ENCODE measurements around the gene LZTR1.

The LZTR1 gene

GRCh38 chr22:20985720-20986119 is 3.6 kb downstream of the LZTR1 start:
- Histone ChIP-seq H3K4me1 (ENCODE audit: control insufficient read depth in 2 of 2, insufficient read depth in 1 of 2, low read depth in 1 of 2, low read length in 2 of 2) (peaks cover 8 to 9% of the 10 kb centered on the region in 2 donors), H3K18ac (ENCODE audit: low read length) (no peak overlapping the region), H2AFZ (ENCODE audit: low read length) (no peak overlapping the region), H3K14ac (ENCODE audit: low read length) (no peak overlapping the region), H2BK15ac (ENCODE audit: low read length) (no peak overlapping the region), H3K79me1 (ENCODE audit: low read depth, low read length) (peaks cover 8% of the 10 kb centered on the region), H3K9ac (ENCODE audit: low read depth, low read length, poor library complexity) (no peak overlapping the region), H3K27ac (replicated peaks; ENCODE audit: low read length) (no peak overlapping the region), H3K36me3 (replicated peaks in 1 of 2; ENCODE audit: control insufficient read depth in 2 of 2, insufficient read depth in 2 of 2, low read length in 2 of 2) (peaks cover 14 to 44% of the 10 kb centered on the region in 2 donors), H2BK5ac (ENCODE audit: low read length) (no peak overlapping the region), H3K4me3 (ENCODE audit: low read length in 2 of 2) (no peak overlapping the region), H3K4ac (ENCODE audit: low read length) (no peak overlapping the region), H3K23ac (ENCODE audit: low read depth, low read length, poor library complexity) (no peak overlapping the region), H2BK120ac (ENCODE audit: low read depth, low read length) (no peak overlapping the region), H3K4me2 (ENCODE audit: insufficient read depth, low read length, poor library complexity, severe bottlenecking) (no peak overlapping the region), H2BK12ac (ENCODE audit: low read length) (no peak overlapping the region), H3K27me3 (ENCODE audit: control insufficient read depth in 3 of 3, insufficient read depth in 3 of 3, low read depth in 1 of 3, low read length in 3 of 3) (no peaks in the 10 kb centered on the region), H2AK5ac (ENCODE audit: low read depth, low read length) (no peak overlapping the region), H3K9me3 (replicated peaks in 1 of 2; ENCODE audit: control insufficient read depth in 2 of 2, insufficient read depth in 1 of 2, low read depth in 1 of 2, low read length in 2 of 2) (no peaks in the 10 kb centered on the region), H4K91ac (ENCODE audit: low read depth, low read length, poor library complexity) (peak overlapping the region; percentile 35), H4K8ac (ENCODE audit: low read depth, low read length) (no peak overlapping the region)
- WGBS, 2 donors (ENCODE audit: extremely low coverage in 2 of 2, insufficient read length in 2 of 2, insufficient replicate concordance in 1 of 2), result no CpG with 5 or more reads among the region's 7 CpGs
- DNase-seq (ENCODE audit: low spot score), result no peak

- no peak overlapping the region for H3K23ac ChIP-seq (ENCODE audit: low read depth, low read length, poor library complexity)
- H2BK15ac ChIP-seq (ENCODE audit: low read length), result no peak overlapping the region
- no peak overlapping the region for H3K4me2 ChIP-seq (ENCODE audit: insufficient read depth, low read length, poor library complexity, severe bottlenecking)
- H3K79me1 ChIP-seq (ENCODE audit: low read depth, low read length), result peaks cover 8% of the 10 kb centered on the region
- H3K18ac ChIP-seq (ENCODE audit: low read length), result no peak overlapping the region
- no peak overlapping the region for H3K27ac ChIP-seq (replicated peaks; ENCODE audit: low read length)
- no peak overlapping the region for H2AK5ac ChIP-seq (ENCODE audit: low read depth, low read length)
- H2AFZ ChIP-seq (ENCODE audit: low read length), result no peak overlapping the region
- peaks cover 3 to 7% of the 10 kb centered on the region in 2 donors for H3K4me1 ChIP-seq (ENCODE audit: control insufficient read depth in 2 of 2, insufficient read depth in 1 of 2, low read depth in 1 of 2, low read length in 2 of 2)
- H4K91ac ChIP-seq (ENCODE audit: low read depth, low read length, poor library complexity), result no peak overlapping the region
- no peak overlapping the region for H2BK5ac ChIP-seq (ENCODE audit: low read length)
- H2BK12ac ChIP-seq (ENCODE audit: low read length), result no peak overlapping the region
- peaks cover 18 to 50% of the 10 kb centered on the region in 2 donors for H3K36me3 ChIP-seq (replicated peaks in 1 of 2; ENCODE audit: control insufficient read depth in 2 of 2, insufficient read depth in 2 of 2, low read length in 2 of 2)
- no peak overlapping the region for H2BK120ac ChIP-seq (ENCODE audit: low read depth, low read length)
- whole genome bisulfite sequencing, 2 donors (ENCODE audit: extremely low coverage in 2 of 2, insufficient read length in 2 of 2, insufficient replicate concordance in 1 of 2), result 100% methylated on average over 1 of the region's 1 CpG; no CpG with 5 or more reads in 1 of the 2 donors
- H3K4me3 ChIP-seq (ENCODE audit: low read length in 2 of 2), result no peak overlapping the region
- no peak overlapping the region for H3K9ac ChIP-seq (ENCODE audit: low read depth, low read length, poor library complexity)
- no peak overlapping the region for H3K14ac ChIP-seq (ENCODE audit: low read length)
- H3K9me3 ChIP-seq (replicated peaks in 1 of 2; ENCODE audit: control insufficient read depth in 2 of 2, insufficient read depth in 1 of 2, low read depth in 1 of 2, low read length in 2 of 2), result no peaks in the 10 kb centered on the region
- no peaks in the 10 kb centered on the region for H3K27me3 ChIP-seq (ENCODE audit: control insufficient read depth in 3 of 3, insufficient read depth in 3 of 3, low read depth in 1 of 3, low read length in 3 of 3)
- H4K8ac ChIP-seq (ENCODE audit: low read depth, low read length), result no peak overlapping the region
- DNase-seq (ENCODE audit: low spot score), result no peak
- no peak overlapping the region for H3K4ac ChIP-seq (ENCODE audit: low read length)
Measured at GRCh38 chr22:20986365-20986764, 4.3 kb downstream of the LZTR1 start.

DNA sequence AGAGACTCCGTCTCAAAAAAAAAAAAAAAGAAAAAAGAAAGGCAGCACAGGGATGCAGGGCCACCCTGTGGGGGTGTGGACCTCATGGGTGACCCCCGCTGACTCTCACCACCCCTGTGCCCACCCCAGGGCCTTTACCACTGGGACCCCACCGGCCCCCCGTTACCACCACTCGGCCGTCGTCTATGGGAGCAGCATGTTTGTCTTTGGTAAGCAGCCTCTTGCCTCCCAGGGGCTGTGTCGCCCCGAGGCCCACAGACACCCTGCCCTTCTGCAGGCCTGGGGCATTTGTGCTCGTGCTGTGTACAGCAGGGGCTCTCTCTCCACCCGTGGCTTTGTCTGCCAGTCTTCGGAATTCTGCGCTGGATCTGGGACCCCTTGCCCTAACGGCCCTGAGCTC is 5.3 kb downstream of the LZTR1 start:
- Histone ChIP-seq H2BK15ac (ENCODE audit: low read length) (no peak overlapping the region), H3K4me1 (ENCODE audit: control insufficient read depth in 2 of 2, insufficient read depth in 1 of 2, low read depth in 1 of 2, low read length in 2 of 2) (peaks cover 0 to 5% of the 10 kb centered on the region in 2 donors), H2AFZ (ENCODE audit: low read length) (no peak overlapping the region), H3K9ac (ENCODE audit: low read depth, low read length, poor library complexity) (no peak overlapping the region), H3K4me3 (ENCODE audit: low read length in 2 of 2) (no peak overlapping the region), H3K14ac (ENCODE audit: low read length) (no peak overlapping the region), H2AK5ac (ENCODE audit: low read depth, low read length) (no peak overlapping the region), H3K36me3 (replicated peaks in 1 of 2; ENCODE audit: control insufficient read depth in 2 of 2, insufficient read depth in 2 of 2, low read length in 2 of 2) (peaks cover 27 to 60% of the 10 kb centered on the region in 2 donors), H3K23ac (ENCODE audit: low read depth, low read length, poor library complexity) (peak overlapping the region; percentile 10), H3K27me3 (ENCODE audit: control insufficient read depth in 3 of 3, insufficient read depth in 3 of 3, low read depth in 1 of 3, low read length in 3 of 3) (no peaks in the 10 kb centered on the region), H3K9me3 (replicated peaks in 1 of 2; ENCODE audit: control insufficient read depth in 2 of 2, insufficient read depth in 1 of 2, low read depth in 1 of 2, low read length in 2 of 2) (no peaks in the 10 kb centered on the region), H3K27ac (replicated peaks; ENCODE audit: low read length) (no peak overlapping the region), H2BK120ac (ENCODE audit: low read depth, low read length) (no peak overlapping the region), H4K91ac (ENCODE audit: low read depth, low read length, poor library complexity) (no peak overlapping the region), H3K4me2 (ENCODE audit: insufficient read depth, low read length, poor library complexity, severe bottlenecking) (no peak overlapping the region), H3K18ac (ENCODE audit: low read length) (no peak overlapping the region), H3K4ac (ENCODE audit: low read length) (no peak overlapping the region), H2BK12ac (ENCODE audit: low read length) (no peak overlapping the region), H3K79me1 (ENCODE audit: low read depth, low read length) (peaks cover 6% of the 10 kb centered on the region), H4K8ac (ENCODE audit: low read depth, low read length) (no peak overlapping the region), H2BK5ac (ENCODE audit: low read length) (no peak overlapping the region)
- no peak for DNase-seq (ENCODE audit: low spot score)
- no CpG with 5 or more reads among the region's 14 CpGs for WGBS, 2 donors (ENCODE audit: extremely low coverage in 2 of 2, insufficient read length in 2 of 2, insufficient replicate concordance in 1 of 2)

- H3K4me3 ChIP-seq (ENCODE audit: low read length in 2 of 2), result peak overlapping the region in 1 of 2 donors; percentile 5
- H4K91ac ChIP-seq (ENCODE audit: low read depth, low read length, poor library complexity), result no peak overlapping the region
- no peak overlapping the region for H3K27ac ChIP-seq (replicated peaks; ENCODE audit: low read length)
- H2BK120ac ChIP-seq (ENCODE audit: low read depth, low read length), result peak overlapping the region; percentile 31
- WGBS, 2 donors (ENCODE audit: extremely low coverage in 2 of 2, insufficient read length in 2 of 2, insufficient replicate concordance in 1 of 2), result no CpG with 5 or more reads among the region's 16 CpGs
- no peak overlapping the region for H2BK15ac ChIP-seq (ENCODE audit: low read length)
- peak overlapping the region; percentile 89 for H3K23ac ChIP-seq (ENCODE audit: low read depth, low read length, poor library complexity)
- H3K4me2 ChIP-seq (ENCODE audit: insufficient read depth, low read length, poor library complexity, severe bottlenecking), result no peak overlapping the region
- H2BK12ac ChIP-seq (ENCODE audit: low read length), result no peak overlapping the region
- no peak overlapping the region for H3K14ac ChIP-seq (ENCODE audit: low read length)
- H4K8ac ChIP-seq (ENCODE audit: low read depth, low read length), result no peak overlapping the region
- peaks cover 39 to 73% of the 10 kb centered on the region in 2 donors for H3K36me3 ChIP-seq (replicated peaks in 1 of 2; ENCODE audit: control insufficient read depth in 2 of 2, insufficient read depth in 2 of 2, low read length in 2 of 2)
- H3K18ac ChIP-seq (ENCODE audit: low read length), result peak overlapping the region; percentile 28
- no peaks in the 10 kb centered on the region for H3K27me3 ChIP-seq (ENCODE audit: control insufficient read depth in 3 of 3, insufficient read depth in 3 of 3, low read depth in 1 of 3, low read length in 3 of 3)
- H3K4me1 ChIP-seq (ENCODE audit: control insufficient read depth in 2 of 2, insufficient read depth in 1 of 2, low read depth in 1 of 2, low read length in 2 of 2), result no peaks in the 10 kb centered on the region
- DNase-seq (ENCODE audit: low spot score), result no peak
- peak overlapping the region; percentile 6 for H3K4ac ChIP-seq (ENCODE audit: low read length)
- no peak overlapping the region for H2AK5ac ChIP-seq (ENCODE audit: low read depth, low read length)
- peak overlapping the region; percentile 50 for H3K9ac ChIP-seq (ENCODE audit: low read depth, low read length, poor library complexity)
- H3K79me1 ChIP-seq (ENCODE audit: low read depth, low read length), result peaks cover 3% of the 10 kb centered on the region
- H2BK5ac ChIP-seq (ENCODE audit: low read length), result no peak overlapping the region
- no peak overlapping the region for H2AFZ ChIP-seq (ENCODE audit: low read length)
- H3K9me3 ChIP-seq (replicated peaks in 1 of 2; ENCODE audit: control insufficient read depth in 2 of 2, insufficient read depth in 1 of 2, low read depth in 1 of 2, low read length in 2 of 2), result no peaks in the 10 kb centered on the region
Measured at GRCh38 chr22:20988573-20989322, 6.7 kb downstream of the LZTR1 start.
